NCI-H526 (cell line): Measurements from ENCODE around the gene ZNF581.

Experiments used
- DNase-seq, 2 experiments: peaks; one replicate each; lab custom pipeline; 2025; lab: John Stamatoyannopoulos, UW

ZNF581 gene

DNA sequence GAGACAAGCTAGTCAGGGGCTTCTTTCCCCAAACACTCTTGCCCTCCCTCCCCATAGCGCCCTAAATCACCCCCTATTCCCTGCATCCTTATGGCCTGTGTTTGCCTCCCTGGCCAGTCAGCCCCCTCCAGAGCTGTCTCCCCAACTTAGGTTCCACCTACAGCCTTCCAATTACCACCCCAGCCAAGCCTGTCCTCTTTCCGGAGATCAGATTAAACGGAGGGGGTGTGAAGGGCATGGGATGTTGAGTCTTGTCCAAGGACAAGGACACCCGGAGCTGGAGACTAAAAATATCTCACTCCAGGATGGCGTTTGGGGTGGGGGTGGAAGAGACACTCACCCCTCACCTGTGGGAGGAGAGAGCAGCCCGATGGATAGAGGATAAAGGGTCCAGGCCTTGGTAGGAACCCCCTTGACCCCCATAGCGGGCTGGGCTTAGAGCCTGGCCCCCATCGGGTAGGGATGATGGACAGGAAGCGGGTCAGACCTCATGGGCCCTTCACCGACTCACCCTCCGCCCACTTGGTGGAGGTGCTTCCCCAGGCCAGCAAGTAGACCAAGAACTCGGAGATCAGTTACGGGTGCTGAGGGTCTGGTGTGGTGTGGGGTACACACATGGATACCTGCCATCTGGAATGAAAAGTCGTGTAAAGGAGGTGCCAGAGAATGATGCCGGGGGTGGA is 32.0 kb upstream of the ZNF581 start:
- DNase-seq = no peak

DNA sequence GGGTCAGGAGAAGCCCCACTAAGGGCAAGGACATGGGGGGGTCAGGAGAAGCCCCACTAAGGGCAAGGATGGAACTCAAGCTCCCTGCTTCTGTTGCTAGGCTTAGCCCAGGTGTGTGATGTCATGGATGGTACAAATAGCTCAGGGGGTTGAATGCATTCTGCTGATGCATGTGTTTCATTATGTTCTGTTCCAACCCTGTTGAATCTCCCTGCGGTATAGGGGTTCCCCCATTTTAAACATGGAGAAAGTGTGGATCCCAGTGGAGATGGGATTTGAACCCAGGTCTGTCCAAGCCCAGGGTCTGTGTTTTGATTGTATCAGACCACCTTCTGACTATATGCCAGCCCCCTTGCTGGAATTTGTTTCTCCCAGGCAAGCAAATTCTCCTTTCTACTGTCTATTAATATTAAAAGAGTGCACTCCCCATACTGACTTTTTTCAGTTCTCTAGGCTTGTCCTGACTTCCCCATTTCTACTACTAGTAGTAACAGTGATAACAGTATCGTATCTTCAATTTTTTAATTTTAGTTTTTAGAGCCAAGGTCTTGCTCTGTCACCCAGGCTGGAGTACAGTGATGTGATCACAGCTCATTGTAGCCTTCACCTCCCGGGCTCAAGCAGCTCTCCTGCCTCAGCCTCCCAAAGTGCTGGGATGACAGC is 31.3 kb upstream of the ZNF581 start:
- DNase-seq = no peak

DNA sequence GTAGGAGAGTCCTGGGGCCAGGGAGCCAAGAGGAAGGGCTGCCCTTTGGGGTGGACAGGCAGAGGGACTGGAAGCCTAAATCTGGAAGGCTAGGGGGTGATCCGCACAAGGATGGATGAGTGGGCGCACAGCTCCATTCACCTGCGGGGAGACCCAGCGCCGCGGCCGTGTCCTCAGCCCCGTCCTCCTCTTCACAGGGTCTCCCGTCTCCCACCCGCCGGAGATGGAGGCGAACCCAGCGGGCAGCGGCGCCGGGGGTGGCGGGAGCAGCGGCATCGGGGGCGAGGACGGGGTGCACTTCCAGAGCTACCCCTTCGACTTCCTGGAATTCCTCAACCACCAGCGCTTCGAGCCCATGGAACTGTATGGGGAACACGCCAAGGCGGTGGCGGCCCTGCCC is 30.1 kb upstream of the ZNF581 start:
- DNase-seq = no peak

DNA sequence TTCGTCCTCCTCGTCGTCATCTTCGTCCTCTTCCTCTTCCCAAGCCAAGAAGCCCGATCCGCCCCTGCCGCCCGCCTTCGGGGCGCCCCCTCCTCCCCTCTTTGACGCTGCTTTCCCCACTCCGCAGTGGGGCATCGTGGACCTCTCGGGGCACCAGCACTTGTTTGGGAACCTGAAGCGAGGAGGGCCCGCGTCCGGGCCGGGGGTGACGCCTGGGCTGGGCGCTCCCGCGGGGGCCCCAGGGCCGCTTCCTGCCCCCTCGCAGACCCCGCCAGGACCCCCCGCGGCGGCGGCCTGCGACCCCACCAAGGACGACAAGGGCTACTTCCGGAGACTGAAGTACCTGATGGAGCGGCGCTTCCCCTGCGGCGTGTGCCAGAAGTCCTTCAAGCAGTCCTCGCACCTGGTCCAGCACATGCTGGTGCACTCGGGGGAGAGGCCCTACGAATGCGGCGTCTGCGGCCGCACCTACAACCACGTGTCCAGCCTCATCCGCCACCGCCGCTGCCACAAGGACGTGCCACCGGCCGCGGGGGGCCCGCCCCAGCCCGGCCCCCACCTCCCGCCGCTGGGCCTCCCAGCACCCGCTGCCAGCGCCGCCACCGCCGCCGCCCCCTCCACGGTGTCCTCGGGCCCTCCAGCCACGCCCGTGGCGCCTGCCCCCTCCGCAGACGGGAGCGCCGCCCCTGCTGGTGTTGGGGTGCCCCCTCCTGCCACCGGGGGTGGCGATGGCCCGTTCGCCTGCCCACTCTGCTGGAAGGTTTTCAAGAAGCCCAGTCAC is 29.3 kb upstream of the ZNF581 start:
- DNase-seq = no peak

DNA sequence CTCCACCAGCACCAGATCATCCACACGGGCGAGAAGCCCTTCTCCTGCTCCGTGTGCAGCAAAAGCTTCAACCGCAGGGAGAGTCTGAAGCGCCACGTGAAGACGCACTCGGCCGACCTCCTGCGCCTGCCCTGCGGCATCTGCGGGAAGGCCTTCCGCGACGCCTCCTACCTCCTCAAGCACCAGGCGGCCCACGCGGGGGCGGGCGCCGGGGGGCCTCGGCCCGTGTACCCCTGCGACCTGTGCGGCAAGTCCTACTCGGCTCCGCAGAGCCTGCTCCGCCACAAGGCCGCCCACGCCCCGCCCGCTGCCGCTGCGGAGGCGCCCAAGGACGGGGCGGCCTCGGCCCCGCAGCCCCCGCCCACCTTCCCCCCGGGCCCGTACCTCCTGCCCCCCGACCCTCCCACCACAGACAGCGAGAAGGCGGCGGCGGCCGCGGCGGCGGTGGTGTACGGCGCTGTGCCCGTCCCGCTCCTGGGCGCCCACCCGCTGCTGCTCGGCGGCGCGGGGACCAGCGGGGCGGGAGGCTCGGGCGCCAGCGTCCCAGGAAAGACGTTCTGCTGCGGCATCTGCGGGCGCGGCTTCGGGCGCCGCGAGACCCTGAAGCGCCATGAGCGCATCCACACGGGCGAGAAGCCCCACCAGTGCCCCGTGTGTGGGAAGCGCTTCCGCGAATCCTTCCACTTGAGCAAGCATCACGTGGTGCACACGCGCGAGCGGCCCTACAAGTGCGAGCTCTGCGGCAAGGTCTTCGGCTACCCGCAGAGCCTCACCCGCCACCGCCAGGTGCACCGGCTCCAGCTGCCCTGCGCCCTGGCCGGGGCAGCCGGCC is 28.5 kb upstream of the ZNF581 start:
- DNase-seq = no peak

- DNase-seq = no peak
Observed at GRCh38 chr19:55615543-55616394, 27.7 kb upstream of the ZNF581 start.

- no peak for DNase-seq
Observed at GRCh38 chr19:55616395-55616875, 27.0 kb upstream of the ZNF581 start.

GRCh38 chr19:55617426-55617825 is 26.0 kb upstream of the ZNF581 start:
- DNase-seq = no peak

- no peak for DNase-seq
Observed at GRCh38 chr19:55618426-55618825, 25.0 kb upstream of the ZNF581 start.

- no peak for DNase-seq
Observed at GRCh38 chr19:55619286-55619685, 24.2 kb upstream of the ZNF581 start.

GRCh38 chr19:55620410-55621204 is 22.8 kb upstream of the ZNF581 start:
- DNase-seq = no peak

DNA sequence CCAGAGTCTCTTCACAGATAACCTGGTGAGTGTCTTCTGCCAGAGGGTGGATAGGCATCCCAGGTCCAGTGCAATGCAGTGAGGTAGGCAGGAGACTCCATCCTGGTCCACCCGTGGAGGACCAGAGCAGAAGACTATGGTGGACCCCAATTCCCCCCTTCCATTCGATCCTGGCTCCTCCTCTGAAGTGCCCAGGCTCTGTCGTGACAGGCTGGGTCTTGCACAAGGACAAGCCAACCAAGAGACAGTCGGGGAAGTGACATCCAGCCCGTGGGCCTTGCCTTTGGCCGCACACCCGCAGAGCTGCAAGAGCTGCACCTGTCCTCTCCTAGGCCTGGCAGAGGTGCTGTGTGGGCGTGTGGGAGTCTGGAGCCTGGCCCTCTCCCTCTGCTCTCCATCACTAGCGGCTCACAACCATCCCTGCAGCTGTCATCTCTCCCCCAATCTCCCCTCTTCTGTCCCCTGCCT is 22.2 kb upstream of the ZNF581 start:
- no peak for DNase-seq

DNA sequence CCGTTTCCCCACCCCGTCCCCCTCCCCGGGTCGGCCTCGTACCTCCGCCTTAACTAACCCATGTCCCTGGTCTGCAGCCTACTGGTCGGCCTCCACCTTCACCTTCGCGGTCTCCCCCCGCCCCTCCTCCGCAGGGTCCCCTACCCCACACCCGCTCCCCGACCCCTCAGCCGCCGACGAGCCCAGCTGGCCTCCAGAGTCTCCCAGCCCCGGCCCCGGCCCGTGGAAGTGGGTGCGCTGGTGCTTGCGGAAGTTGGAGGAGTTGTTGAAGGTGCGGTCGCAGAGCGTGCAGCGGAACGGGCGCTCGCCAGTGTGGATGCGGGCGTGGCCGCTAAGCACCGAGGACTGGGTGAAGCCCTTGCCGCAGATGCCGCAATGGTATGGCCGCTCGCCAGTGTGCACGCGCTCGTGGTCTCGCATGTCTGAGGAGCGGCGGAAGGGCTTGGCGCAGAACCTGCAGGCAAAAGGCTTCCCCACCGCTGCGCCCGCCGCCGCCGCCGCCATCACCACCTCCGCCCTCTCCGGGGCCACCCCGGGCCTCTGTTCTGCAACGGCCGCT is 21.7 kb upstream of the ZNF581 start:
- no peak for DNase-seq

DNA sequence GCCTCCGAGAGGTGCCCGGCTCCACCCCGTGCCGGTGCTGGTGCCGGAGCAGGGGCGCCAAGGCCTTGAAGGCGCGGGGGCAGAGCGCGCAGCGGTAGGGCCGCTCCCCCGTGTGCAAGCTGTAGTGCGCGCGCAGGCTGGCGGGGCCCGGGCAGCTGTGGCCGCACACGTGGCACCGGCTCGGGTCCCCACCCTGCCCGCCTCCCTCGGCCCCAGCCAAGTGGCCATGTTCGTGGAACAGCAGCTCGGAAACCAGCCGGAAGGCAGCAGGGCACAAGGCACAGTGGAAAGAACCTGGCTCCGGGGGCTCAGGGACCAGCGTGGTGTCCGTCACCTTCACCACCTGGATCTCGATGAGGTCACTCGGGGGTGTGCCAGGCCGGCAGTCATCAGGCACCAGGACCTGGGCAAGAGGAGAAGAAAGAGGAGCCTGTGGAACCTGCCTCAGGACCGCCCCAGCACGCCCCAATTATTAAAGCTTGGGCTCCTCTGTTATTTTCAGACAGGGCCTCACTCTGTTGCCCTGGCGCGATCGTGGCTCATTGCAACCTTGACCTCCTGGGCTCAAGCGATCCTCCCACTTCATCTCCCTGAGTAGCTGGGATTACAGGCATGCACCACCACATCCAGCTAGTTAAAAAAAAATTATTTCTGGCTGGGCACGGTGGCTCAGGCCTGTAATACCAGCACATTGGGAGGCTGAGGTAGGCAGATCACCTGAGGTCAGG is 21.0 kb upstream of the ZNF581 start:
- no peak for DNase-seq

DNA sequence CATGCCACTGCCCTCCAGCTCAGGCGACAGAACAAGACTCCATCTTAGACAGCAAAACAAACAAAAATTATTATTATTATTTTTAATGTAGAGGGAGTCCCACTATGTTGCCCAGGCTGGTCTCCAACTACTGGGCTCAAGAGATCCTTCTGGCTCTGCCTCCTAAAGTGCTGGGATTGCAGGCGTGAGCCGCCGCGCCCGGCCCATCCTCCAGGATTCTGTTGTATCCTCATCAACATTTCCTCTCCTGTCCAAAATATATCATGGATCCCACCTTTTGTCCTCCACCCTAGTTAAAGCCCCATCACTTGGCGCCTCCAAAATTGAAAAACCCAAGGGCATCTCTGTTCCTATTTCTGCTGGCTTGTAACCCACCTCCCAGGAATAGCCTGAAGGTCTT is 20.3 kb upstream of the ZNF581 start:
- DNase-seq = no peak

- DNase-seq = no peak
Observed at GRCh38 chr19:55623561-55623960, 19.9 kb upstream of the ZNF581 start.

- peak; percentile 93 to 99 for DNase-seq
Observed at GRCh38 chr19:55624109-55625003, 19.1 kb upstream of the ZNF581 start, which contains the start of gene ZNF784. ZNF784 (minus strand) TSS chr19:55624566; CDS start chr19:55624561, 5 bp downstream.

DNA sequence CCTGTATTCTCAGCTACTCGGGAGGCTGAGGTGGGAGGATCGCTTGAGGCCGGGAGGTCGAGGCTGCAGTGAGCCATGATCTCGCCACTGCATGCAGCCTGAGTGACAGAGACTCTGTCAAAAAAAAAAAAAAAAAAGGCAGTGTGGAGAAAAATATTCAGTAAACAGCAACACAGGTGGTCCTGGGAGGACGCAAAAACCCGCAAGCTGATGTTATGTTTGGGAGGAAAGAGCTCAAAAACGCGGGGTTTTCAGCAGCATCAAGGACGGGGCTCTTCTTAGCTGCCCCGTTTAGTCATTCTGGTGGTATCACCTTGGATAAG is 18.5 kb upstream of the ZNF581 start:
- no peak for DNase-seq
